AG09309 (cell line): Measurements from ENCODE around the gene MGST2.
"Not testable (repeated sequence)": the region's sequence is repeated elsewhere in the genome, so short reads cannot be mapped to it uniquely, and the experiment has no call there.

Source experiments
- DNase-seq: peaks from one replicate; pipeline ENCODE4 v3.0.0-alpha.2; 2010; ENCODE audit warnings: low read depth
- H3K4me3 ChIP-seq: 2 replicates; pipeline ENCODE4 v1.5.1; 2011; ENCODE audit warnings: mild to moderate bottlenecking, low read depth, low read length, moderate library complexity; ENCODE audit not compliant: control insufficient read depth
- TF ChIP-seq, protein P1 (sequence below): IDR thresholded peaks from 2 replicates; pipeline ENCODE4 v1.5.1; 2011; ENCODE audit warnings: mild to moderate bottlenecking, low read depth, low read length, inconsistent platforms; ENCODE audit not compliant: insufficient read depth, control insufficient read depth; ENCODE audit errors: missing control alignments

The MGST2 gene

DNA sequence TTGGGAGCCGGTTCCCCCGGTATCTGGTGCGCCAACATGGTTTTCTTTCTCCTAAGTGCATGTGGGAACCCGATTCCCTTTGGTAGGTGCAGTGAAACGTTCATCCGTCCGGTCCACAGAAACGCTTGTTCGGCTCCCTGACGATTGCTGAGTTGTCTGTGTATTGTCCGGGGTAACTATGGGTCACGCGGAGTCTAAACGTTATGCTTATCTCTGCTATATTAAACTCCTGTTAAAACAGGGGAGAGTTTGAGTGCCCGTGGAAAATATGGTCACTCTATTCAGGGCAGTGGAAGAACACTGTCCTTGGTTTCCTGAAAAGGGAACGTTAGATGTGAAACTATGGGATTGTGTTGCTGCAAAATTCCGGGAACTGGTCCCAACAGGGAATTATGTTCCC lies 32.4 kb upstream of the MGST2 start:
- H3K4me3 ChIP-seq: no peak overlapping the region
- TF ChIP-seq, protein P1, sequence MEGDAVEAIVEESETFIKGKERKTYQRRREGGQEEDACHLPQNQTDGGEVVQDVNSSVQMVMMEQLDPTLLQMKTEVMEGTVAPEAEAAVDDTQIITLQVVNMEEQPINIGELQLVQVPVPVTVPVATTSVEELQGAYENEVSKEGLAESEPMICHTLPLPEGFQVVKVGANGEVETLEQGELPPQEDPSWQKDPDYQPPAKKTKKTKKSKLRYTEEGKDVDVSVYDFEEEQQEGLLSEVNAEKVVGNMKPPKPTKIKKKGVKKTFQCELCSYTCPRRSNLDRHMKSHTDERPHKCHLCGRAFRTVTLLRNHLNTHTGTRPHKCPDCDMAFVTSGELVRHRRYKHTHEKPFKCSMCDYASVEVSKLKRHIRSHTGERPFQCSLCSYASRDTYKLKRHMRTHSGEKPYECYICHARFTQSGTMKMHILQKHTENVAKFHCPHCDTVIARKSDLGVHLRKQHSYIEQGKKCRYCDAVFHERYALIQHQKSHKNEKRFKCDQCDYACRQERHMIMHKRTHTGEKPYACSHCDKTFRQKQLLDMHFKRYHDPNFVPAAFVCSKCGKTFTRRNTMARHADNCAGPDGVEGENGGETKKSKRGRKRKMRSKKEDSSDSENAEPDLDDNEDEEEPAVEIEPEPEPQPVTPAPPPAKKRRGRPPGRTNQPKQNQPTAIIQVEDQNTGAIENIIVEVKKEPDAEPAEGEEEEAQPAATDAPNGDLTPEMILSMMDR: no peak
- DNase-seq: no peak

DNA sequence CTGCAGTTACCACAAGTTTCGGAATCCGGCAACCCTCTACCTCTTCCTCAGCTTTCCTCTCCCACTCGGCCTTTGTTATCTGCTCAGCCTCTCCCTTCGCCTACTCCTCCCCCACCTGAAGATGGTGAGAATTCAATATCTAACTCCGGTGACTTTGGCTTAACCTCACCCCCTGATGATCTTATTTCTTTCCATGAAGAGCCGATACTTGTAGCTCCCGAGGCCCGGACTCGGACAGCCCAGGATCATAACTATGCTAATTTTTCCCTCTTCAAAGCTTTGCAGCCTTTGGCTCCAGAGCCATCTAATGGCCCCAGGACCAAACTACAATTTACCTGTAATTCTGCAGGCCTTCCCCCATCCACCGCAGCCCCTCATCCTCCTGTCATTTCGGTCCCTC lies 32.0 kb upstream of the MGST2 start:
- no peak for DNase-seq
- TF ChIP-seq, protein P1: peak; percentile 59
- H3K4me3 ChIP-seq: peak overlapping the region; percentile 4; the same call in 1 of the 2 replicates

DNA sequence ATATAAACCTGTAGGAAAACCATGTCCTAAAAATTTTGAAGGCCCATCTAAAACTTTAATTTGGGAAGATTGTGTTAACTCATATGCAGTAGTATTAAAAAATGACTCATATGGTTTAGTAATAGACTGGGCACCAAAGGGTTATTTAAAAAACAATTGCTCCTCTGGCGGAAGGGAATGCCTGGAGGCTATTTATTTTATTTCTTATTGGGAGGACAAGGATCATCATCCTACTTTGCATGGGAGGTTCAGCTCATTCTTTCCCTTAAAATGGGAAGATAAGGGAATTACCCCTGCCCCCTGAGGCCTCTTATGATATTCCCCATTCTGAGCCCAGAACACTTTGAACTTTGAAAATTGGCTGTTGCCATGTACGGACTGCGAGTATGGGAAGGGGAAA lies 29.7 kb upstream of the MGST2 start:
- no peak for DNase-seq
- no peak overlapping the region for H3K4me3 ChIP-seq
- TF ChIP-seq, protein P1: no peak

DNA sequence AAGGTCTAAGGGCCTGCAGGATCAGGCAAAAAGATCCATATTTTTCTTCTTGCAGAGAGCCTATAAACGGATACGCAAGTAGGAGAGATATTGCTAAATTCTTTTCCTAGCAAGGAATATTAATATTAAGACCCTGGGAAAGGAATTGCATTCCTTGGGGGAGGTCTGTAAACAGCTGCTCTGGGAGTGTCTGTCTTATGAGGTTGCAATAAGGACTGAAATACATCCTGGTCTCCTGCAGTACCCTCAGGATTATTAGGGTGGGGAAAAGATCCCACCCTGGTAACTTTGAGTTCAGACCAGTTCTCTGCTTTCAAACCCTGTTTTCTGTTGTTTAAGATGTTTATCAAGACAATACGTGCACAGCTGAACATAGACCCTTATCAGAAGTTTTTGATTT lies 27.3 kb upstream of the MGST2 start:
- DNase-seq, H3K4me3 ChIP-seq: not testable (repeated sequence)

DNA sequence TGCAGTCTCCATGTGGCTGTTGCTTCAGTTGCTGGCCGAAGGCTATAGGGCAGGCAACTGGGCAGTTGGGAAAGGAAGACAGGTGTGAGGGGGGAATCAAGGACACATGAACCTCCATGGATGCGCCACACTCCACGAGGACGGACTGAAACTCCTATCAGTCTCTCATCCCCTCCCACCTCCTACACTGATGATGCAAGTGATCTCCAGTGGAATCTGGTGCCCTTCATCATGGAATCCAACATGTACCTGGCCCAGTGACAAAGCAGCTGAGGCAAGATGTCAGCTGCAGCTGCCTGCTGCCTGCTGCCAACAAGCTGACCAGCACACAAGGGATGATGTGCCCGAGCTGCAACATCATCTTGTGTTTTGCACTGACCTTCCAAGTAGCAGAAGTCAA lies 26.0 kb upstream of the MGST2 start:
- no peak for DNase-seq
- TF ChIP-seq, protein P1: no peak
- H3K4me3 ChIP-seq: no peak overlapping the region

DNA sequence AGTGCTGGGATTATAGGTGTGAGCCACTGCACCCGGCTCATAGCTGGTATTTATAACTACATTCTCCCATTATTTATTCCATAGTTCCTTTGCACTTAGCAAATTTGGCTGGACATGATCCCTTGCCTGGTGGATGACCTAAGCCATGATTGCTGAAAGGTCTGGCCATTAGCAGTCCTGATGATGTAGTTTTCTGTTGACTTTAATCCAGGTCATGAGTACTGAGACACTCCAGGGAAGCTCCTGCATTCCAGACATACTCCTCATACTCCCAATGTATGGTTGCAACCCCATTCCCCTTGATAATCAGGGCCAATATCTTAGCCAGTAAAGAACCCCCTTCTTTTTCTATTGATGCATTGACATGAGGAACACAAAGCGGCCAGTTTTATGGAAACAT lies 24.4 kb upstream of the MGST2 start:
- TF ChIP-seq, protein P1: no peak
- DNase-seq: no peak
- no peak overlapping the region for H3K4me3 ChIP-seq

DNA sequence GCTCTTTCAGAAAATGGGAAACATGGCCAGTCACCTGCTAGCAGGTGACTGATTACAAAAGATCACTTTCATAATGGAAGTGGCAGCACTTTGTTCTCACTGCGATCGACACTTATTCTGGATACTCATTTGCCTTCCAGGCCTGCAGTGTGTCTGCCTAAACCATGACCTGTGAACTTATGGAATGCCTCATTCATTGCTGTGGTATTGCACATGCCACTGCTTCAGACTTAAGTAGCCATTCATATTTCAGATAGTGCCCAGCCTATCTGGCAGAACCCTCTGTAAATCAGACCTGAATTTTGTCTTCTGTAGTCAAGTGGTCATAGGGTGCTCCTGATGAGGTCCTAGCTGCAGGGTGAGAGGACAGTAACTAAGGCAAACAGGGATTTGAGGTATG lies 23.3 kb upstream of the MGST2 start:
- H3K4me3 ChIP-seq: no peak overlapping the region
- TF ChIP-seq, protein P1: no peak
- peak; percentile 42 for DNase-seq
